ENCODE data around the gene LRRTM2. TPM values are rescaled to one million over a fixed set of nuclear protein-coding genes. Genes with fewer than 3 reads are reported as not detected.

The LRRTM2 gene
- not detected in 5 replicates for total RNA-seq (2022; extraction: Qiagen RNA extraction)

GRCh38 chr5:138874771-138875551 is at the start of gene LRRTM2:
LRRTM2 (minus strand) TSS chr5:138875335; CDS start chr5:138874911, 424 bp downstream.

Other genes starting within 250 kb of the LRRTM2 start
- 186 to 241 TPM (median 190 TPM) in 5 replicates for gene CTNNA1, start 121.9 kb downstream of the LRRTM2 start, total RNA-seq (2022; extraction: Qiagen RNA extraction)

Data from A549 treated with Hydrocortisone at 1 μM for 4 hours (cell line).